Esophagus (tissue), 2 donors: ENCODE measurements around the gene NCAPD3. TPM values are rescaled to one million over a fixed set of nuclear protein-coding genes. Genes with fewer than 3 reads are reported as not detected.
A peak's percentile ranks its signal among the peaks of the same experiment; 100 is the strongest.

Source experiments
- H3K27ac ChIP-seq, 2 donors: one replicate each; pipeline ENCODE4 v1.5.1; 2013; ENCODE audit warnings: low read depth in 2 of 2, mild to moderate bottlenecking in 2 of 2, inconsistent platforms in 1 of 2, low read length in 1 of 2, moderate library complexity in 1 of 2
- H3K27me3 ChIP-seq, 2 donors: one replicate each; pipeline ENCODE4 v1.6.1; 2013; ENCODE audit warnings: low read length in 2 of 2, control low read depth in 1 of 2, mild to moderate bottlenecking in 1 of 2; ENCODE audit not compliant: insufficient read depth in 2 of 2, control insufficient read depth in 1 of 2
- H3K36me3 ChIP-seq, 2 donors: one replicate each; pipeline ENCODE4 v1.6.1; 2013; ENCODE audit warnings: low read length in 1 of 2; ENCODE audit not compliant: control insufficient read depth in 2 of 2, insufficient read depth in 2 of 2
- H3K4me1 ChIP-seq, 2 donors: one replicate each; pipeline ENCODE4 v1.6.1; 2013; ENCODE audit warnings: low read length in 1 of 2; ENCODE audit not compliant: control insufficient read depth in 2 of 2, insufficient read depth in 2 of 2
- H3K4me3 ChIP-seq, 2 donors: one replicate each; pipeline ENCODE4 v1.5.1; 2013; ENCODE audit warnings: low read length in 2 of 2, mild to moderate bottlenecking in 2 of 2, low read depth in 1 of 2, moderate library complexity in 1 of 2
- H3K9me3 ChIP-seq, 2 donors: one replicate each; pipeline ENCODE4 v1.6.1; 2013; ENCODE audit warnings: mild to moderate bottlenecking in 2 of 2, low read depth in 1 of 2, low read length in 1 of 2, moderate library complexity in 1 of 2; ENCODE audit not compliant: control insufficient read depth in 2 of 2, insufficient read depth in 1 of 2
- WGBS, 2 donors: extraction: QIAGEN DNeasy Blood & Tissue Kit; methylation state at CpG; one replicate each; pipeline ENCODE4 v1.1.7; 2013; 5-methylcytosine and 5-hydroxymethylcytosine counted together
- polyA plus RNA-seq, 2 donors: library from polyadenylated mRNA; stranded (reverse); fragments of 200-250 nt; gene quantifications; one replicate each; pipeline ENCODE4 v1.2.3, GENCODE V29; 2013
- donor health status: healthy with polysubstance abuse.
- donor health status: Bipolar disorder and iron deficiency.

The NCAPD3 gene
- polyA plus RNA-seq, 2 donors: 4.7 to 8.9 TPM

- H3K36me3 ChIP-seq: peaks cover 5 to 6% of the 10 kb centered on the region in 2 donors
- H3K4me3 ChIP-seq: no peak overlapping the region
- peaks cover 0 to 4% of the 10 kb centered on the region in 2 donors for H3K9me3 ChIP-seq
- 87 to 95% methylated on average over 5 of the region's 5 CpGs for WGBS, 2 donors
- no peaks in the 10 kb centered on the region for H3K27me3 ChIP-seq
- H3K4me1 ChIP-seq: no peaks in the 10 kb centered on the region
- no peak overlapping the region for H3K27ac ChIP-seq
These were observed 79.0 kb downstream of the NCAPD3 start for GRCh38 chr11:134144744-134145143.

- WGBS, 2 donors: 82 to 83% methylated on average over 3 of the region's 3 CpGs
- H3K27me3 ChIP-seq: no peaks in the 10 kb centered on the region
- no peak overlapping the region for H3K27ac ChIP-seq
- no peak overlapping the region for H3K4me3 ChIP-seq
- H3K36me3 ChIP-seq: peaks cover 0 to under 1% of the 10 kb centered on the region in 2 donors
- no peaks in the 10 kb centered on the region for H3K4me1 ChIP-seq
- H3K9me3 ChIP-seq: peaks cover 0 to 4% of the 10 kb centered on the region in 2 donors
These were observed 80.0 kb downstream of the NCAPD3 start for GRCh38 chr11:134143801-134144200.

DNA sequence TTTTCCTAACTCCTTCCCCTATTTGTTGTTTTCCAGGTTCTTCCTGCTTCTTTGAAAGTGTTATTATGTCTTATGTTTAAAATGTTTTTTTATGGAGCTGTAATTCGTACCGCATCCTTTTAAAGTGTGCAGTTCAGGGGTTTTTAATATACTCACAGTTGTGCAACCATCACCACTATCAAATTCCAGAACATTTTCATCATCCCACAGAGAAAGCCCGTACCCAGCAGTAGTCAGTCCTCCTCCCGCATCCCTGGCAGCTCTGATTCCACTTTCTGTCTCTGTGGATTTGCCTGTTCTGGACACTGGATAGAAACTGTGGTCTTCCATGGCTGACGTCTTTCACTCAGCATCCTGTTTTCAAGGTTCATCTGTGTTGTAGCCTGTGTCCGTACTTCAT lies 81.2 kb downstream of the NCAPD3 start:
- WGBS, 2 donors: 92 to 93% methylated on average over 6 of the region's 6 CpGs
- H3K27ac ChIP-seq: no peak overlapping the region

GRCh38 chr11:134140961-134141490 lies 82.7 kb downstream of the NCAPD3 start:
- Histone ChIP-seq H3K9me3 (peaks cover 0 to 4% of the 10 kb centered on the region in 2 donors), H3K4me1 (no peaks in the 10 kb centered on the region), H3K36me3 (no peaks in the 10 kb centered on the region), H3K27me3 (no peaks in the 10 kb centered on the region), H3K27ac (no peak overlapping the region), H3K4me3 (no peak overlapping the region)
- WGBS, 2 donors: 92 to 94% methylated on average over 7 of the region's 7 CpGs

More for the DNA sequence above, 81.2 kb downstream of the NCAPD3 start:
- Histone ChIP-seq H3K9me3 (peaks cover 0 to 4% of the 10 kb centered on the region in 2 donors), H3K4me3 (no peak overlapping the region), H3K4me1 (no peaks in the 10 kb centered on the region), H3K27me3 (no peaks in the 10 kb centered on the region), H3K36me3 (no peaks in the 10 kb centered on the region)

DNA sequence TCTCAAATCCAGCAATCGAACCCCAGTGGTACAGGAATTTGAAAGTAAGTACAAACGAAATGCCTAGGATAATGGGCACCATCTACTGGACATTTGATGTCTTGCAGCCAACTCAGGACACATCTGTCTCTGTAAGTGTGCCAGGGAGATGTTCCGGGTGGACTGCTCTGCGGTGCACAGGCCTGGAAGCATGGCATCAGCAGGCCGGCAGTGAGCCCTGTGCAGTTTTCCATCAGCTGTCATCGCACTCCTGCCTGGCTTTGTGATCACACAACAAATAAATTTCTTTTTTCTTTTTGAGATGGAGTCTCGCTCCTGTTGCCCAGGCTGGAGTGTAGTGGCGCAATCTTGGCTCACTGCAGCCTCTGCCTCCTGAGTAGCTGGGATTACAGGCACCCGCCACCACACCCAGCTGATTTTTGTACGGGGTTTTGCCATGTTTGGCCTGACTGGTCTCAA lies 83.9 kb downstream of the NCAPD3 start:
- Histone ChIP-seq H3K4me1 (no peaks in the 10 kb centered on the region), H3K9me3 (peaks cover 0 to 4% of the 10 kb centered on the region in 2 donors), H3K36me3 (no peaks in the 10 kb centered on the region), H3K27me3 (no peaks in the 10 kb centered on the region), H3K4me3 (no peak overlapping the region), H3K27ac (no peak overlapping the region)
- 48 to 49% methylated on average over 10 of the region's 10 CpGs for WGBS, 2 donors

- Histone ChIP-seq H3K27ac (peak overlapping the region in 1 of 2 donors; percentile 26), H3K36me3 (no peaks in the 10 kb centered on the region), H3K9me3 (peaks cover 0 to 4% of the 10 kb centered on the region in 2 donors), H3K27me3 (no peaks in the 10 kb centered on the region), H3K4me1 (no peaks in the 10 kb centered on the region), H3K4me3 (no peak overlapping the region)
- 67 to 68% methylated on average over 12 of the region's 12 CpGs for WGBS, 2 donors
These were observed 84.4 kb downstream of the NCAPD3 start for GRCh38 chr11:134139303-134139872.

- Histone ChIP-seq H3K27me3 (no peaks in the 10 kb centered on the region), H3K27ac (no peak overlapping the region), H3K4me1 (no peaks in the 10 kb centered on the region), H3K4me3 (no peak overlapping the region), H3K9me3 (peaks cover 0 to 3% of the 10 kb centered on the region in 2 donors), H3K36me3 (no peaks in the 10 kb centered on the region)
- WGBS, 2 donors: 85 to 88% methylated on average over 9 of the region's 9 CpGs
These were observed 85.4 kb downstream of the NCAPD3 start for GRCh38 chr11:134138376-134138775.

- WGBS, 2 donors: 94 to 95% methylated on average over 1 of the region's 1 CpG
- Histone ChIP-seq H3K36me3 (no peaks in the 10 kb centered on the region), H3K9me3 (no peaks in the 10 kb centered on the region), H3K4me1 (no peaks in the 10 kb centered on the region), H3K27ac (no peak overlapping the region), H3K4me3 (no peak overlapping the region), H3K27me3 (no peaks in the 10 kb centered on the region)
These were observed 89.6 kb downstream of the NCAPD3 start for GRCh38 chr11:134134167-134134566.

- no peak overlapping the region for H3K27ac ChIP-seq
- H3K4me3 ChIP-seq: no peak overlapping the region
- no peaks in the 10 kb centered on the region for H3K9me3 ChIP-seq
- no peaks in the 10 kb centered on the region for H3K27me3 ChIP-seq
- H3K4me1 ChIP-seq: no peaks in the 10 kb centered on the region
- no peaks in the 10 kb centered on the region for H3K36me3 ChIP-seq
These were observed 91.0 kb downstream of the NCAPD3 start for GRCh38 chr11:134132808-134133207.

DNA sequence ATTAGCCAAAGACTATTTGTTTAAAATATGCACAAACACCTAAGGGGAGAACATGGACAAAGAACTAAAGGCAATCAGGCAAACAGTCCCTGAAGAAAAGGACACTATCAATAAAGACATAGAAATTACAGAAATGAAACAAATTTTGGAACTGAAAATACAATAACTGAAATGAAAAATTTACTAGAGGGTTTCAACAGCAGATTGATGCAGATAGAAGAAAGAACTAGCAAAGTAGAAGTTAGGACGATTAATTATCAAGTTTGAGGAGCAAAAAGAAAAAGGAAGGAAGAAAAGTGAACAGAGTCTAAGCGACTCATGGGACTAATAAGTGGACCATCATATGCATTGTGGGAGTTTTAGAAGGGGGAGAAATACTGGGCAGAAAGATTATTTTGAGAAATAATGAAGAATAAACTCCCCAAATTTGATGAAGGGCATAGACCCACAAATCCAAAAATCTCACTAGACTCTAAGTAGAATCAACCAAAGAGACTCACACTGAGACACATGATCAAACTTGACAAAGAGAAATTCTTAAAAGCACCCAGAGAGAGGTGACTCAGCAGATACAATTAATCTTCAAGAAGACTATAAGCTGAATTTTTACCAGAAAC lies 92.0 kb downstream of the NCAPD3 start:
- Histone ChIP-seq H3K27me3 (no peaks in the 10 kb centered on the region), H3K27ac (no peak overlapping the region), H3K9me3 (no peaks in the 10 kb centered on the region), H3K36me3 (no peaks in the 10 kb centered on the region), H3K4me3 (no peak overlapping the region), H3K4me1 (no peaks in the 10 kb centered on the region)
- WGBS, 2 donors: 91 to 92% methylated on average over 2 of the region's 2 CpGs
